Esophagus mucosa (tissue), 1 donor: ENCODE results near the gene UNC93B1. TPM values are rescaled to one million over a fixed set of nuclear protein-coding genes. Genes with fewer than 3 reads are reported as not detected.

Experiments
- ATAC-seq: fragments of 200-7000 bp; cut with Tn5 transposase; one replicate; pipeline ENCODE4 v1.9.1; 2020
- total RNA-seq: library from RNA; stranded (reverse); gene quantifications from one replicate; pipeline ENCODE4 v1.2.4, GENCODE V29; 2023
- donor health status: DM: yes; HTN: yes; CAD: no.

Gene UNC93B1
- total RNA-seq, 1 donor from 2014 or later: 15.7 TPM

DNA sequence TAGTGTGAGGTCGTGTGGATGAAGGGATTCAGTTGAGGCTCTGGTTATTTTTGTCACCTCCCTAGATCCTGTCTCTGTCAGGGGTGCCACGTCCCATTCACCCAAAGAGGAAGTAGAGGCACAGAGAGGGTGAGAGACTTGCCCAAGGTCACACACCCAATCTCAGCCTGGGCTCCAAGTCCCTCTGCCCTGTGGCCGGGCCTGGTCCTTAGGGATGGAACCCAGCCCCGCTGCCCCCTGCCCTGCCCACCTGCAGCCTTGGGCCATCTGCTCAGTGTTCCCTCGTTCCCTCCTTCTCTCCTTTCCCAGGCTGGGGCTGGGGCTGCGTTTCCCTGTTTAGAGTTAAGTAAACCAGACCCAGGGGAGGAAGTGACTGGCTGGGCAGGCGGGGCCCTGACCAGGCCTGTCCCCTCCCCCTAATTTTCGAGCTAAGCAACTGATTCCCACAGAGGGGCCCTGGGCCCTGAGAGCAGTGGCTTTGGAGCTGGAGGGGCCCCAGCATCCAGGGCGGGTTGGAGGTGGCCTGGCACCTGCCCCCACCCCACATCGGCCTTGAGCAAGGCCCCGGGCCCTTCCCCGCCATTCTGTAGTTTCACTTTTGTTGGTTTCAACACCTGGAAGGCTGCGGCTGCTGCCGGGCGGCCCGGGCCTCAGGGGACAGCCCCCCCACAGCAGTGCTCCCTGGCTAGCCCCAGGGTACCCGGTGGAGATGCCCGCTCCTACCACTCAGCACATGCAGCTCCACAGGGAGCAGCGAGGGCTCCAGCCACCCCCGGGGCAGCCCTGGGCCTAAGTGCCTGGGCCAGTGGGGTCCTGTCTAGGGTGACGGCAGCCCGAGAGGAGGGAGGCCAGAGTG, 36.4 kb upstream of the UNC93B1 start:
- ATAC-seq: peak; percentile 7

DNA sequence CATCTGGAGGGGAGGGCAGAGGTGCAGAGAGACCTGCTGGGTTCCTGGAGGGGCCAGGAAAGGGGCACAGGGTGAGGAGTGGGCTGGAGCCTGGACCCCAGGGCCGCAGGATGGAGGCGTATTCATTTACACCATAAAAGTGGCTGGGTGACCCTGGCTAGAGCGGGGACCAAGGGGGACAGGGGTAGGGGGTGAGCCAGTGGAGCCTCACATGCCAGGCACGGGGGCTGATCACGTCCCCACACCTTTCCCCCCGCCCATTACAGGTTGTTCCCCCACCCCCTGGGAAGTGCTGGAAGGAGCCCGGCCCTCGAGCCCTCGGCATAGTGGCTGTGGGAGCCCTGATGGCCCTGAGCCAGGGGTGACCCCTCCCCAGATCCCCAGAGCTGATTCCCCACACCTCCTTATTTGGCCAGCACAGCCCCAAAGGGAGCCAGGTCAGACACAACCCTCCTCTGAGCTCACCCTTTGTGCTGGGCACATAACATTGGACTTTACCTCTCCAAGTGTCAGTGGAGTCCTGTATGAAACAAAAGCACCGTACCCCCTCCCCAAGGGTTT, 35.7 kb upstream of the UNC93B1 start:
- no peak for ATAC-seq

DNA sequence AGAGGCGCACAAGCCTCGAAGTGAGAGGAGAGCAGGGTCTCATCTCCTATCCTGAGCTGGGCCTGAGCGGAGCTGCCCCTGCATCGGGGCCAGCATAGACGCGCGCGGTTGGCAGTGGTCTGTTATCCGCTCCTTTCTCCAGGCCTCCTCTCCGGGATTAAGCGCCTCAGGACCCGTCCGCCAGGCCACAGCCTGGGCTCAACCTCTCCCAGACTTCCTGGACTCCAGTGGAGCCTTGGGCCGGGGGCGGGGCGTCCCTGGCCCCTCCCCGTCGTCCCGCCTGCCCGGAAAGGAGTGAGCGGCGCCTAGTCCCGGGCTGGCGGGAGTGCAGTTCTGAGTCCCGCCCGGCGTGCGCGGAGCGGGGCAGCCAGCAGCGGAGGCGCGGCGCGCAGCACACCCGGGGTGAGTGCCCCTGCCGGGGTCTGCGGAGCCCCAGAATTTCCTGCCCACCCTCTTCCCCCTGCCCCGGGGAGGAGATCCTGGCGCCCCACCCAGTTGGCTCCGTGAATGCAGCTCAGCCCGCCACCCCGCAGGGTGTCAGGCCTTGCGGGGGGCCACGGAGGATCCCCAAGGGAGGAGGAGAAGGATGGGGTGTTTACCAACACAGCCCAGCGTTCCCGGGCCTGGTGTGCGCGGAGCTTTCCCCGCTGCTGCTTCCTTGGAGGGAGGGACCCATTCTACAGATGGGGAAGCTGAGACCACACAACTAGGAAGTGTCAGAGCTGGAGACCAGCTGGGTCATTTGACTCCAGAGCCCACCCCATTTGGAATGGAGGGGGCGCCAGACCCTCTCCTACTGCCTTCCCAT, 35.0 kb upstream of the UNC93B1 start, which contains the start of gene TCIRG1:
TCIRG1 (plus strand) TSS at position 308 of the 808 bp plus-strand sequence. CDS start 2,247 bp downstream, outside the sequence.
- ATAC-seq: peak; percentile 80

- peak; percentile 4 for ATAC-seq
Observed at GRCh38 chr11:68038226-68038717, 34.4 kb upstream of the UNC93B1 start.

- ATAC-seq: no peak
Observed at GRCh38 chr11:68037411-68038225, 33.7 kb upstream of the UNC93B1 start.

GRCh38 chr11:68036717-68037239, 32.9 kb upstream of the UNC93B1 start:
- no peak for ATAC-seq

- ATAC-seq: no peak
Observed at GRCh38 chr11:68036141-68036716, 32.3 kb upstream of the UNC93B1 start.

- ATAC-seq: no peak
Observed at GRCh38 chr11:68035266-68035876, 31.5 kb upstream of the UNC93B1 start.

GRCh38 chr11:68033708-68034045, 29.8 kb upstream of the UNC93B1 start:
- no peak for ATAC-seq

DNA sequence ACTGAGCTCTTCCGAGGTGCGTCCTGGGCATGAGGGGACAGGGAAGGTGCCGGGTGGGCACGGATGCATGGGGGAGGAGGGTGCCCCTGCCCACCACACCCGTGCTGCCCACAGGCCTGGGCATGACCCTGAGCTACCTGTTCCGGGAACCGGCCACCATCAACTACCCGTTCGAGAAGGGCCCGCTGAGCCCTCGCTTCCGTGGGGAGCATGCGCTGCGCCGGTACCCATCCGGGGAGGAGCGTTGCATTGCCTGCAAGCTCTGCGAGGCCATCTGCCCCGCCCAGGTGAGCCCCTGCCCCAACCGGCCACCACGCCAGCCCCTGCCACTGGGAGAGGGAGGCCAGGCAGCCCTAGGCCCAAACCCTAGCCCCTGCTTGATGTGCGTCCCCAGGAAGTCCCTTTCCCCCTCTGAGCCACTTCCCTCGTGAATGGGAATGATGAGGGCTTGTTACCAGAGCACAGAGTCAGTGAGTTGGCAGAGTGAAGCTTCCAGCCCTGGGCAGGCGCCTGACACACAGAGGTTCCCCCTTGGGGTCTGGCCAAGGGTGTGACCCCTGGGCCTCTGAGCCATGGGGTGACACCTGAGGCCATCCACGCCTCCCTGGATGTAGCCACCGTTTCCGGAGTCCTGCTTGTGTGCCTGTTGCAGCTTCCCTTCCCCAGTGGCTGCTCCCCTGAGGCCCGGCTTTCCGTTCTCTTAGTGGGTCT, 29.3 kb upstream of the UNC93B1 start:
- no peak for ATAC-seq

DNA sequence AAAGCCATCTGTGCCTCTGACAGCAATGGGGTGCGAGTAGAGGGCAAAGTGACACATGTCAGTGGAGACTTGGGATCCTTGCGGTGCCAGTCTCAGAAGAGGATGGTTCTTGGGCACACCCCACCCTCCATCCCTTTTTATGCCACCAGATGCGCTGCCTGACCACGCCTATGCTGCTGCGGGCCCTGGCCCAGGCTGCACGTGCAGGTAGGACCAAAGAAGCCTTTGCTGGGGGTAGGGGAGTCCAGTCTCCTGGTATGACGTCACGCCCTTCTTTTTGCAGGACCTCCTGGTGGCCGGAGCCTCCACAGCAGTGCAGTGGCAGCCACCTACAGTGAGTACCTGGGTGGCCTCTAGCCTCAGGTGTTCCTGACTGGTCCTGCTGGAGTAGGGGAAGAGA, 28.1 kb upstream of the UNC93B1 start:
- no peak for ATAC-seq

- ATAC-seq: peak; percentile 5
Observed at GRCh38 chr11:68031144-68031464, 27.2 kb upstream of the UNC93B1 start.

- peak; percentile 94 for ATAC-seq
Observed at GRCh38 chr11:68030318-68031143, 26.6 kb upstream of the UNC93B1 start, which contains the start of gene NDUFS8. Gene NDUFS8 (plus strand): TSS chr11:68030681. CDS start chr11:68032152, 1,471 bp downstream.

DNA sequence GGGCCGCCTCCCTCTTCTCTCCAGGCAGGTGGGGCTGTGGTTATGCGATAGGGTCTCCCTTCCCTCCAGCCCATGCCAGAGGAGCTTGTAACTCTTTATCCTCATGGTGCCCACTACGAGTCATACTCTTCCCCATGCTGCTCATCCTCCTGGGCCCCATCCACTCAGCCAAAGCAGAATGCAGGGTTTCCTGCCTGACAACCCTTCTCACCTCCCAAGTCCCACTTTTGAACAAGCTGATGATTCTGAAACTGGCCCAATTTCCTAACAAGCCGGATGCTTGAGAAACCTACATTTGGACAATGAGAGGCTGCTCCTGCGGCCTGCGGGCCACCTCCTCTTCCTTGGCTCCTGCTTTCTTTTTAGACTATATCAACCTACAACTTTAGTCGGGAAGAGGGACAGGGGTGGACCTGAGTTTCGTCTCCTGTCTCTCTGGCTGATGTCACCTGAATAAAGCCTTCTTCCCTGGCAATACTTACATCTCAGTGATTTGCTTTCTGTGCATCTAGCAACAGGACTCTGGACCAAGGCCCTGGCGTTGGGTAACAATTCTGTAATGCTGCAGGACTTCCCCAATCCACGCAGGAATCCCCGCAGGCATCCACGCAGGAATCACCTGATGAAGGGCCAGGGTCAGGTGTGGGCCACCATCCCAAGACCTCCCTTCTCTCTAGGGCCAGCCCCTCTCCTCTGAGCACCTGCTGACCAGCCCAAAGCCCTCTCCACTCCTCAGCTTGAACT, 25.1 kb upstream of the UNC93B1 start:
- ATAC-seq: no peak

DNA sequence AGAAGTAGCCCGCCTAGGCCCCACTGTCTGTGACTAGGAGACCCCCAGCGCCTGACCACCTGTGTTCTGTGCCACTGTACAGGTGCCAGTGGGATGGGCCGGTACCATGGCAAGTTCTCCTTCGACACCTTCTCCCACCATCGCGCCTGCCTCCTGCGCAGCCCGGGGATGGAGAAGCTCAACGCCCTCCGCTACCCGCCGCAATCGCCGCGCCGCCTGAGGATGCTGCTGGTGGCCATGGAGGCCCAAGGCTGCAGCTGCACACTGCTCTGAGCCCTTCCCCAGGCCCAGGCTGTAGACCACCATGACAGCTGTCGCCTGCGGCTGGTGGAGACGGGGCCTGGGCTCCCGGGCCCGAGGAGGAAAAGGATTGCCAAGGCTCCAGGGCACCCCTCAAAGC, 23.8 kb upstream of the UNC93B1 start:
- no peak for ATAC-seq

- no peak for ATAC-seq
Observed at GRCh38 chr11:68026391-68027105, 22.7 kb upstream of the UNC93B1 start.

GRCh38 chr11:68025047-68025446, 21.1 kb upstream of the UNC93B1 start:
- no peak for ATAC-seq

DNA sequence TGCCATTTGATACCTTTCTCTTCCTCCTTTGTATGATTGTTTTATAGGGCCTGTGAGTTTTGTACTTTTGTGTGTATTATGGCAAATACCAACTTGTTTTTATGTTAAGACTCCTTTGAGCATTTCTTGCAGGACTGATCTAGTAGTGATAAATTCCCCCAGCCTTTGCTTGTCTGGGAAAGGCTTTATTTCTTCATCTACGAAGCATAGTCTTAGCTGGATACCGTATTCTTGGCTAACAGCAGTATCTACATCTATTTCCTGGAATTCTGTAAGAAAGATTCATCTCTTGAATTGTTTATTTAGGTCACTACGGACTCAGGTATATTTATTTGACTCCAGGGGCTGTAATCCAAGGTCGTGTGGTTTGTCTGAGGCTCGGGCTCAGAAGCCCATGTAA, 20.6 kb upstream of the UNC93B1 start:
- no peak for ATAC-seq
